ENCODE measurements around the gene EDARADD.

The EDARADD gene

GRCh38 chr1:236426215-236426614, 32.1 kb downstream of the EDARADD start:
- DNase-seq (no peak), ATAC-seq (ENCODE audit: insufficient read depth, low read depth) (no peak)
- H3K4me2 ChIP-seq (ENCODE audit: insufficient read depth, low read length) = no peak overlapping the region
- no peak overlapping the region for H2AFZ ChIP-seq (ENCODE audit: low read depth, low read length)
- H3K4me1 ChIP-seq (ENCODE audit: insufficient read depth, low read length) = no peaks in the 10 kb centered on the region
- no peak overlapping the region for H3K27ac ChIP-seq (ENCODE audit: low read length)
- TF ChIP-seq EZH2 (IDR thresholded peaks at IDR 0.05; ENCODE audit: borderline replicate concordance, low read depth, low read length, severe bottlenecking) (no peak), CTCF (IDR thresholded peaks at IDR 0.05; ENCODE audit: borderline replicate concordance, extremely low read depth, low read length, poor library complexity, severe bottlenecking) (no peak)
- no peaks in the 10 kb centered on the region for H3K9me3 ChIP-seq (ENCODE audit: insufficient read depth, low read length, severe bottlenecking)
- no peak overlapping the region for H3K9ac ChIP-seq (ENCODE audit: low read depth, low read length)
- no peaks in the 10 kb centered on the region for H3K27me3 ChIP-seq (ENCODE audit: insufficient read depth, low read length, poor library complexity)
- H3K79me2 ChIP-seq (ENCODE audit: insufficient read depth, low read length) = no peaks in the 10 kb centered on the region
- no peaks in the 10 kb centered on the region for H4K20me1 ChIP-seq (ENCODE audit: insufficient read depth, low read length)
- no peak overlapping the region for H3K4me3 ChIP-seq (ENCODE audit: low read depth in 1 of 2, low read length in 2 of 2)
- H3K36me3 ChIP-seq (ENCODE audit: insufficient read depth, low read length) = no peaks in the 10 kb centered on the region

GRCh38 chr1:236429715-236430274, 35.7 kb downstream of the EDARADD start:
- H3K27me3 ChIP-seq (ENCODE audit: insufficient read depth, low read length, poor library complexity) = no peaks in the 10 kb centered on the region
- no peak overlapping the region for H3K9ac ChIP-seq (ENCODE audit: low read depth, low read length)
- no peak overlapping the region for H3K27ac ChIP-seq (ENCODE audit: low read length)
- no peaks in the 10 kb centered on the region for H4K20me1 ChIP-seq (ENCODE audit: insufficient read depth, low read length)
- DNase-seq (no peak), ATAC-seq (ENCODE audit: insufficient read depth, low read depth) (no peak)
- no peak overlapping the region for H3K4me2 ChIP-seq (ENCODE audit: insufficient read depth, low read length)
- no peak overlapping the region for H3K4me3 ChIP-seq (ENCODE audit: low read depth in 1 of 2, low read length in 2 of 2)
- H2AFZ ChIP-seq (ENCODE audit: low read depth, low read length) = no peak overlapping the region
- no peaks in the 10 kb centered on the region for H3K9me3 ChIP-seq (ENCODE audit: insufficient read depth, low read length, severe bottlenecking)
- no peaks in the 10 kb centered on the region for H3K4me1 ChIP-seq (ENCODE audit: insufficient read depth, low read length)
- no peaks in the 10 kb centered on the region for H3K36me3 ChIP-seq (ENCODE audit: insufficient read depth, low read length)
- no peaks in the 10 kb centered on the region for H3K79me2 ChIP-seq (ENCODE audit: insufficient read depth, low read length)
- TF ChIP-seq EZH2 (IDR thresholded peaks at IDR 0.05; ENCODE audit: borderline replicate concordance, low read depth, low read length, severe bottlenecking) (no peak), CTCF (IDR thresholded peaks at IDR 0.05; ENCODE audit: borderline replicate concordance, extremely low read depth, low read length, poor library complexity, severe bottlenecking) (no peak)

- Histone ChIP-seq H3K9me3 (ENCODE audit: insufficient read depth, low read length, severe bottlenecking) (no peaks in the 10 kb centered on the region), H3K4me2 (ENCODE audit: insufficient read depth, low read length) (no peak overlapping the region), H3K27me3 (ENCODE audit: insufficient read depth, low read length, poor library complexity) (no peaks in the 10 kb centered on the region), H4K20me1 (ENCODE audit: insufficient read depth, low read length) (no peaks in the 10 kb centered on the region), H2AFZ (ENCODE audit: low read depth, low read length) (no peak overlapping the region), H3K36me3 (ENCODE audit: insufficient read depth, low read length) (no peaks in the 10 kb centered on the region), H3K4me3 (ENCODE audit: low read depth in 1 of 2, low read length in 2 of 2) (no peak overlapping the region), H3K79me2 (ENCODE audit: insufficient read depth, low read length) (no peaks in the 10 kb centered on the region), H3K27ac (ENCODE audit: low read length) (no peak overlapping the region), H3K9ac (ENCODE audit: low read depth, low read length) (no peak overlapping the region), H3K4me1 (ENCODE audit: insufficient read depth, low read length) (no peaks in the 10 kb centered on the region)
- TF ChIP-seq CTCF (IDR thresholded peaks at IDR 0.05; ENCODE audit: borderline replicate concordance, extremely low read depth, low read length, poor library complexity, severe bottlenecking) (no peak), EZH2 (IDR thresholded peaks at IDR 0.05; ENCODE audit: borderline replicate concordance, low read depth, low read length, severe bottlenecking) (no peak)
- ATAC-seq (ENCODE audit: insufficient read depth, low read depth) (no peak), DNase-seq (no peak)
Observed at GRCh38 chr1:236433819-236434315, 39.8 kb downstream of the EDARADD start.
